Liver (tissue), 3 donors: ENCODE results near the gene THBS1.

ENCODE experiments used
- FOXA2 ChIP-seq: IDR thresholded peaks from 2 replicates; pipeline ENCODE4 v1.6.1; 2016; ENCODE audit warnings: antibody characterized with exemption
- JUND ChIP-seq, 2 donors: IDR thresholded peaks; 2 replicates each; pipeline ENCODE4 v1.6.1; 2016; ENCODE audit warnings: antibody characterized with exemption in 2 of 2
- MAX ChIP-seq: IDR thresholded peaks from 2 replicates; pipeline ENCODE4 v1.6.1; 2016; ENCODE audit warnings: antibody characterized with exemption
- RAD21 ChIP-seq, 2 donors: IDR thresholded peaks; 2 replicates each; pipeline ENCODE4 v1.6.1; 2016; ENCODE audit warnings: antibody characterized with exemption in 2 of 2, mild to moderate bottlenecking in 2 of 2
- SP1 ChIP-seq: IDR thresholded peaks from 2 replicates; pipeline ENCODE4 v1.6.1; 2018; ENCODE audit warnings: antibody characterized with exemption, mild to moderate bottlenecking
- TAF1 ChIP-seq: conservative IDR thresholded peaks from 2 replicates; pipeline ENCODE4 v1.6.1; 2016; ENCODE audit warnings: antibody characterized with exemption, mild to moderate bottlenecking
- YY1 ChIP-seq: IDR thresholded peaks from 2 replicates; pipeline ENCODE4 v1.6.1; 2016; ENCODE audit warnings: antibody characterized with exemption, mild to moderate bottlenecking
- TF ChIP-seq, protein P1 (sequence below): fragments of 150-350 bp; IDR thresholded peaks from 2 replicates; pipeline ENCODE4 v1.5.1; 2017; ENCODE audit warnings: improper control_type of control experiment, low read depth, low read length; ENCODE audit not compliant: missing input control
- TF ChIP-seq, protein P2 (sequence below): IDR thresholded peaks from 2 replicates; pipeline ENCODE4 v1.6.1; 2016; ENCODE audit warnings: antibody characterized with exemption, mild to moderate bottlenecking
- TF ChIP-seq, protein P3 (sequence below): IDR thresholded peaks from 2 replicates; pipeline ENCODE4 v1.6.1; 2016; ENCODE audit warnings: antibody characterized with exemption
- donor health status: healthy.
- donor health status: healthy.

- TF ChIP-seq, protein P1, sequence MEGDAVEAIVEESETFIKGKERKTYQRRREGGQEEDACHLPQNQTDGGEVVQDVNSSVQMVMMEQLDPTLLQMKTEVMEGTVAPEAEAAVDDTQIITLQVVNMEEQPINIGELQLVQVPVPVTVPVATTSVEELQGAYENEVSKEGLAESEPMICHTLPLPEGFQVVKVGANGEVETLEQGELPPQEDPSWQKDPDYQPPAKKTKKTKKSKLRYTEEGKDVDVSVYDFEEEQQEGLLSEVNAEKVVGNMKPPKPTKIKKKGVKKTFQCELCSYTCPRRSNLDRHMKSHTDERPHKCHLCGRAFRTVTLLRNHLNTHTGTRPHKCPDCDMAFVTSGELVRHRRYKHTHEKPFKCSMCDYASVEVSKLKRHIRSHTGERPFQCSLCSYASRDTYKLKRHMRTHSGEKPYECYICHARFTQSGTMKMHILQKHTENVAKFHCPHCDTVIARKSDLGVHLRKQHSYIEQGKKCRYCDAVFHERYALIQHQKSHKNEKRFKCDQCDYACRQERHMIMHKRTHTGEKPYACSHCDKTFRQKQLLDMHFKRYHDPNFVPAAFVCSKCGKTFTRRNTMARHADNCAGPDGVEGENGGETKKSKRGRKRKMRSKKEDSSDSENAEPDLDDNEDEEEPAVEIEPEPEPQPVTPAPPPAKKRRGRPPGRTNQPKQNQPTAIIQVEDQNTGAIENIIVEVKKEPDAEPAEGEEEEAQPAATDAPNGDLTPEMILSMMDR = no peak
- TF ChIP-seq JUND (IDR thresholded peaks at IDR 0.05) (no peak), TAF1 (no peak), MAX (no peak), FOXA2 (no peak), RAD21 (IDR thresholded peaks at IDR 0.05) (no peak), SP1 (no peak), YY1 (no peak)
- TF ChIP-seq, protein P2, sequence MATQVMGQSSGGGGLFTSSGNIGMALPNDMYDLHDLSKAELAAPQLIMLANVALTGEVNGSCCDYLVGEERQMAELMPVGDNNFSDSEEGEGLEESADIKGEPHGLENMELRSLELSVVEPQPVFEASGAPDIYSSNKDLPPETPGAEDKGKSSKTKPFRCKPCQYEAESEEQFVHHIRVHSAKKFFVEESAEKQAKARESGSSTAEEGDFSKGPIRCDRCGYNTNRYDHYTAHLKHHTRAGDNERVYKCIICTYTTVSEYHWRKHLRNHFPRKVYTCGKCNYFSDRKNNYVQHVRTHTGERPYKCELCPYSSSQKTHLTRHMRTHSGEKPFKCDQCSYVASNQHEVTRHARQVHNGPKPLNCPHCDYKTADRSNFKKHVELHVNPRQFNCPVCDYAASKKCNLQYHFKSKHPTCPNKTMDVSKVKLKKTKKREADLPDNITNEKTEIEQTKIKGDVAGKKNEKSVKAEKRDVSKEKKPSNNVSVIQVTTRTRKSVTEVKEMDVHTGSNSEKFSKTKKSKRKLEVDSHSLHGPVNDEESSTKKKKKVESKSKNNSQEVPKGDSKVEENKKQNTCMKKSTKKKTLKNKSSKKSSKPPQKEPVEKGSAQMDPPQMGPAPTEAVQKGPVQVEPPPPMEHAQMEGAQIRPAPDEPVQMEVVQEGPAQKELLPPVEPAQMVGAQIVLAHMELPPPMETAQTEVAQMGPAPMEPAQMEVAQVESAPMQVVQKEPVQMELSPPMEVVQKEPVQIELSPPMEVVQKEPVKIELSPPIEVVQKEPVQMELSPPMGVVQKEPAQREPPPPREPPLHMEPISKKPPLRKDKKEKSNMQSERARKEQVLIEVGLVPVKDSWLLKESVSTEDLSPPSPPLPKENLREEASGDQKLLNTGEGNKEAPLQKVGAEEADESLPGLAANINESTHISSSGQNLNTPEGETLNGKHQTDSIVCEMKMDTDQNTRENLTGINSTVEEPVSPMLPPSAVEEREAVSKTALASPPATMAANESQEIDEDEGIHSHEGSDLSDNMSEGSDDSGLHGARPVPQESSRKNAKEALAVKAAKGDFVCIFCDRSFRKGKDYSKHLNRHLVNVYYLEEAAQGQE = no peak
- TF ChIP-seq, protein P3, sequence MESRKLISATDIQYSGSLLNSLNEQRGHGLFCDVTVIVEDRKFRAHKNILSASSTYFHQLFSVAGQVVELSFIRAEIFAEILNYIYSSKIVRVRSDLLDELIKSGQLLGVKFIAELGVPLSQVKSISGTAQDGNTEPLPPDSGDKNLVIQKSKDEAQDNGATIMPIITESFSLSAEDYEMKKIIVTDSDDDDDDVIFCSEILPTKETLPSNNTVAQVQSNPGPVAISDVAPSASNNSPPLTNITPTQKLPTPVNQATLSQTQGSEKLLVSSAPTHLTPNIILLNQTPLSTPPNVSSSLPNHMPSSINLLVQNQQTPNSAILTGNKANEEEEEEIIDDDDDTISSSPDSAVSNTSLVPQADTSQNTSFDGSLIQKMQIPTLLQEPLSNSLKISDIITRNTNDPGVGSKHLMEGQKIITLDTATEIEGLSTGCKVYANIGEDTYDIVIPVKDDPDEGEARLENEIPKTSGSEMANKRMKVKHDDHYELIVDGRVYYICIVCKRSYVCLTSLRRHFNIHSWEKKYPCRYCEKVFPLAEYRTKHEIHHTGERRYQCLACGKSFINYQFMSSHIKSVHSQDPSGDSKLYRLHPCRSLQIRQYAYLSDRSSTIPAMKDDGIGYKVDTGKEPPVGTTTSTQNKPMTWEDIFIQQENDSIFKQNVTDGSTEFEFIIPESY = no peak
Observed at GRCh38 chr15:39584662-39585388, 3.9 kb downstream of the THBS1 start.
